Heart left ventricle (tissue), 16 donors: ENCODE measurements around the gene SMURF1. TPM values are rescaled to one million over a fixed set of nuclear protein-coding genes. Genes with fewer than 3 reads are reported as not detected.

ENCODE experiments used
- ATAC-seq, 4 donors: fragments of 200-7000 bp; cut with Tn5 transposase; one replicate each; pipeline ENCODE4 v1.9.1; 2020 to 2022; ENCODE audit warnings: moderate library complexity in 4 of 4, mild to moderate bottlenecking in 3 of 4, moderate number of reproducible peaks in 1 of 4
- DNase-seq, 5 donors: peaks; one replicate each; pipeline ENCODE4 v3.0.0-alpha.2; 2020
- H3K27ac ChIP-seq, 12 donors: fragments of 200-600 bp; sonication (generic) in 4 of 12; one replicate each; pipeline versions ENCODE4 v1.5.0 to v1.8.0; 2016 to 2022; ENCODE audit warnings: mild to moderate bottlenecking in 2 of 12
- H3K27me3 ChIP-seq, 9 donors: fragments of 200-600 bp; sonication (generic) in 2 of 9; one replicate each; pipeline versions ENCODE4 v1.5.1 to v1.8.0; 2016 to 2022; ENCODE audit warnings: mild to moderate bottlenecking in 3 of 9
- H3K36me3 ChIP-seq, 9 donors: fragments of 200-600 bp; sonication (generic) in 2 of 9; one replicate each; pipeline versions ENCODE4 v1.5.0 to v1.8.0; 2018 to 2022; ENCODE audit warnings: mild to moderate bottlenecking in 2 of 9
- H3K4me1 ChIP-seq, 12 donors: fragments of 200-600 bp; sonication (generic) in 4 of 12; one replicate each; pipeline versions ENCODE4 v1.5.0 to v1.8.0; 2016 to 2022; ENCODE audit warnings: mild to moderate bottlenecking in 3 of 12
- H3K4me3 ChIP-seq, 12 donors: fragments of 200-600 bp; sonication (generic) in 4 of 12; one replicate each; pipeline versions ENCODE4 v1.5.0 to v1.8.0; 2017 to 2022; ENCODE audit warnings: mild to moderate bottlenecking in 9 of 12, moderate library complexity in 4 of 12
- H3K9me3 ChIP-seq, 12 donors: fragments of 200-600 bp; sonication (generic) in 4 of 12; one replicate each; pipeline versions ENCODE4 v1.5.0 to v1.8.0; 2016 to 2022; ENCODE audit warnings: mild to moderate bottlenecking in 1 of 12
- POLR2A ChIP-seq, 2 donors: fragments of 450-650 bp; IDR thresholded peaks; one replicate each; pipeline ENCODE4 v1.6.1; 2017; ENCODE audit warnings: antibody characterized with exemption in 2 of 2, mild to moderate bottlenecking in 2 of 2, moderate library complexity in 2 of 2
- WGBS, 4 donors: extraction: QIAGEN DNeasy Blood & Tissue Kit in 2 of 4; methylation state at CpG; one replicate each; pipeline versions ENCODE4 v1.1.5 to v1.1.7; 2013 to 2018; 5-methylcytosine and 5-hydroxymethylcytosine counted together
- intact Hi-C, 10 donors: fragments of 100-400 bp; cut with DNase I; formaldehyde crosslinking; loops; one replicate each; pipeline versions ENCODE4 v1.11.1 to v1.14.2; 2022
- polyA plus RNA-seq, 2 donors: library from polyadenylated mRNA; stranded (reverse); fragments of 200-250 nt; gene quantifications; one replicate each; pipeline ENCODE4 v1.2.3, GENCODE V29; 2013
- total RNA-seq, 9 donors: library from RNA; depleted of rRNA in 2 of 9; stranded (reverse); fragments of >200 nt in 2 of 9; fragmentation: NEBNext Ultra II Directional in 3 of 9; extraction: Animal tissue kit (Norgen Biotek cat#: 25700) in 3 of 9; gene quantifications; one replicate each; pipeline versions ENCODE4 v1.1.0 to v1.2.4, GENCODE V29; 2016 to 2023
- TF ChIP-seq, protein P1 (sequence below), 12 donors: fragments of 200-600 bp; sonication (generic) in 4 of 12; IDR thresholded peaks; one replicate each; pipeline versions ENCODE4 v1.5.0 to v1.8.0; 2018 to 2022; ENCODE audit warnings: antibody characterized with exemption in 12 of 12, mild to moderate bottlenecking in 5 of 12
- donor health status: ischemic (EF 13 %, LVEDD 7.1; RV severe dilation, severe dysfunction).
- donor health status: healthy with polysubstance abuse.
- donor health status: DM: no; HTN: yes; CAD: no.
- donor health status: DM: no; HTN: no; CAD: no.
- donor health status: ischemic (EF 25% LVEDD 6.9; RV normal size, moderate dysfunction).
- donor health status: ischemic (EF 25% LVEDD 5.7; RV mildly dilated, moderate dysfunction).
- donor health status: healthy.
- donor health status: DM: yes; HTN: yes; CAD: no.
- donor health status: ischemic (EF 35%, LVEDD 5.7; RV mildly dilated, moderate dysfunction).
- donor health status: nonischemic (EF 11% LVEDD 7.7; RV severe dilation, severe dysfunction).
- donor health status: DM: yes; HTN: yes; CAD: no.
- donor health status: PGD.
- donor health status: ischemic (EF 29% LVEDD 5.4; RV normal size, mild dysfunction).
- donor health status: nonischemic (EF 23%, LVEDD 6.1; RV moderate dilation, normal function).

SMURF1 gene
- total and polyA plus RNA-seq, 11 donors = 3.5 to 15.4 (median 12.4) TPM

DNA sequence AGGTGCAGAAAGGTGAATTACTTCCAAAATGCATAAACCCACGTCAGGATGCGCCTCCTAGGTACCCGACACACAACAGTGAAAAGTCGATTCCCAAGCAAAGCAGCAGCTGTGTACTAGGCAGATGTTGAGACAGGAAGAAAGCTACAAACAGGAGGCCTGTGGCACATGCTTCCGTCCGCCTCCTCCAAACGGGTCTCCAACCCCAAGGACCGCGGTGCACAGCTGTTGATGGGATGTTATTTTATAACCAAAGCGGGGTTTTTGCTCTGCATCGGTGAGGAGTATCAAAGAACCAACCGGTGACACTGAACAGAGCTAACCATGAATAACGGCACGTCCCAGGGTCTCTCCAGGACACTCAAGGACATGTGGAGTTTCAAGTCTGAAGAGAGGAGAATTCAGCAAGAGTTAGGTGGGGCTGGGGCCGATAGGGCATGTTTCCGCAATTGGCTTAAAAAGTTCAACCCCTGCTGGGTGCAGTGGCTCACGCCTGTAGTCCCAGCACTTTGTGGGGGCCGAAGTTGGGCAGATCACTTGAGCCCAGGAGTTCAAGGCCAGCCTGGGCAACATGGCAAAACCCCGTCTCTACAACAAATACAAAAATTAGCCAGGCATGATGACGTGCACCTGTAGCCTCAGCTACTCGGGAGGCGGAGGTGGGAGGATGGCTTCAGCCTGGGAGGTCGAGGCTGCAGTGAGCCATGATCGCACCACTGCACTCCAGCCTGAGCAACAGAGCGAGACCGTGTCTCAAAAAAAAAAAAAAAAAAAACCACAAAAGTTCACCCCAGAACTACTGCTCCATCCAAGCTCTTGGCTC, 108.0 kb downstream of the SMURF1 start:
- Histone ChIP-seq H3K4me1 (peaks cover 0 to 28% (median 7%) of the 10 kb centered on the region in 12 donors), H3K36me3 (peaks cover 0 to 100% (median 98%) of the 10 kb centered on the region in 9 donors), H3K9me3 (no peaks in the 10 kb centered on the region), H3K27me3 (no peaks in the 10 kb centered on the region), H3K4me3 (no peak overlapping the region), H3K27ac (peak overlapping the region in 1 of 12 donors; percentile 19)
- ATAC-seq (no peak), DNase-seq (no peak)
- intact Hi-C loops = loop anchor here in 2 of 10 donors (2.0 to 10.0 kb wide), 2 partner anchors 277 to 379 kb away; no protein-coding TSS in a partner anchor
- WGBS, 4 donors = 89 to 91% (median 89%) methylated on average over 26 of the region's 26 CpGs
- TF ChIP-seq POLR2A (IDR thresholded peaks at IDR 0.05) = no peak
- TF ChIP-seq, protein P1, sequence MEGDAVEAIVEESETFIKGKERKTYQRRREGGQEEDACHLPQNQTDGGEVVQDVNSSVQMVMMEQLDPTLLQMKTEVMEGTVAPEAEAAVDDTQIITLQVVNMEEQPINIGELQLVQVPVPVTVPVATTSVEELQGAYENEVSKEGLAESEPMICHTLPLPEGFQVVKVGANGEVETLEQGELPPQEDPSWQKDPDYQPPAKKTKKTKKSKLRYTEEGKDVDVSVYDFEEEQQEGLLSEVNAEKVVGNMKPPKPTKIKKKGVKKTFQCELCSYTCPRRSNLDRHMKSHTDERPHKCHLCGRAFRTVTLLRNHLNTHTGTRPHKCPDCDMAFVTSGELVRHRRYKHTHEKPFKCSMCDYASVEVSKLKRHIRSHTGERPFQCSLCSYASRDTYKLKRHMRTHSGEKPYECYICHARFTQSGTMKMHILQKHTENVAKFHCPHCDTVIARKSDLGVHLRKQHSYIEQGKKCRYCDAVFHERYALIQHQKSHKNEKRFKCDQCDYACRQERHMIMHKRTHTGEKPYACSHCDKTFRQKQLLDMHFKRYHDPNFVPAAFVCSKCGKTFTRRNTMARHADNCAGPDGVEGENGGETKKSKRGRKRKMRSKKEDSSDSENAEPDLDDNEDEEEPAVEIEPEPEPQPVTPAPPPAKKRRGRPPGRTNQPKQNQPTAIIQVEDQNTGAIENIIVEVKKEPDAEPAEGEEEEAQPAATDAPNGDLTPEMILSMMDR (IDR thresholded peaks at IDR 0.05) = no peak

DNA sequence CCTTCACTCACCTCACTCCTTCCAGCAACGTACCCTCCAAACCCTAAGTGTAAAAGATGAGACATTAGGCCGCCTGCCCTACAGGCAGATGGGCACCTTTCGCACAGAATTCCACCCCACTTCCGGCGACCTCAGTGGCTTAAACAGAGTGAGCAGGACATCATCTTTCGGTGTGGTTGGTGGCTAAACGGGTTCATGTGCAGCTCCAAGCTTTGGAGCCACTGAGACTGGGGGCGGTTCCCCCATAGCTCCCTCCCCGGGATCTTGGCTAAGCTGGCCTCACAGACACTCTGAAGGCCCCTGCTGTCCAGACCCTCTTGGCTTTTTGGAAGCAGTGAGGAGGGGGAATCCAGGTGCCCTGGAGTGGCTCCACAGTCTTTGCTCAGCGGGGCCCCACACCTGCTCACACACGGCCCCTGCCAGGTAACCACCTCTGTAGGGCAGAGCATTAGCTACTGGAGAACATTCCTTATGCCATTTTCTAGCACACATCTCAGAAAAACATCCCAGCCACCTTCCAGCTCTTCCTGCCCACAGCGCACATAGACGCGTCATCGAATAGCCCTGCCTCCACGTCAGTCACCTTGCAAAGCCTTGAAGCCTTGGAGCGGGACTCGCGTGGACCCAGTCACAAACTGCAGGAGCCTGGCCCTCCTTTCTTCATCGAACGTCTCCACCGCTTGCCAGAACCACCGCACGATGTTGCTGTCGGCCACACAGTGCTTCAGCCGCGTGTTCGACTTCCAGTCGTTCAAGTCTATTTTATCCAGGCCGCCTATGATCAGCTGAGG, 108.8 kb downstream of the SMURF1 start:
- H3K4me1 ChIP-seq = peaks cover 0 to 28% (median 6%) of the 10 kb centered on the region in 12 donors
- H3K36me3 ChIP-seq = peaks cover 0 to 100% (median 98%) of the 10 kb centered on the region in 9 donors
- no peak overlapping the region for H3K4me3 ChIP-seq
- no peak overlapping the region for H3K27ac ChIP-seq
- intact Hi-C loops = loop anchor here in 2 of 10 donors (2.0 to 10.0 kb wide), 2 partner anchors 278 to 380 kb away; no protein-coding TSS in a partner anchor
- 91 to 94% (median 93%) methylated on average over 27 to 30 of the region's 30 CpGs for WGBS, 4 donors
- ATAC-seq (no peak), DNase-seq (no peak)
- H3K27me3 ChIP-seq = no peaks in the 10 kb centered on the region
- no peak for TF ChIP-seq POLR2A (IDR thresholded peaks at IDR 0.05)
- TF ChIP-seq, protein P1 (IDR thresholded peaks at IDR 0.05) = no peak
- H3K9me3 ChIP-seq = peaks cover 0 to 2% (median 0%) of the 10 kb centered on the region in 12 donors

DNA sequence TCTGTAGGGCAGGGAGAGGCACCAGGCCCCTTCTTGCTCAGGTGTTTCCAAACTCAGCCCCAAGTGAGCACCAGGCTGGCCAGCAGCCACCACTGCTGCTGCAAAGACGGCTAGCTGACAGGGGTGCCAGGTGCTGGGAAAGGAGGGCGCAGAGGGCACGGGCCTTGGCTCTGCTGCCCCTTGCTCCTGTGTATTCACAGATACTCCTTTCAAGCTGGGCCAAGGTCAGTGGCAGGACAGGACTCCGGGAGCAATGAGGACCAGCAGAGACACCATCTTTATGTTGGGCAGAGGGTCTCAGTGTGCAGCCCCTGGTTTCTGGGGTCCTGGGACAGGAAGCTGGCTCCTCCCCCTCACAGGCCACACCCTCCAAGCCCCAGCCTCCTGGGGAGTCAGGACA, 110.1 kb downstream of the SMURF1 start:
- TF ChIP-seq, protein P1 (IDR thresholded peaks at IDR 0.05) = no peak
- peaks cover 0 to 5% (median 0%) of the 10 kb centered on the region in 12 donors for H3K9me3 ChIP-seq
- no peak for ATAC-seq
- 50 to 78% (median 71%) methylated on average over 1 to 4 of the region's 4 CpGs for WGBS, 4 donors
- H3K4me1 ChIP-seq = peaks cover 0 to 41% (median 12%) of the 10 kb centered on the region in 12 donors
- intact Hi-C loops = loop anchor here in 2 of 10 donors (2.0 to 10.0 kb wide), 2 partner anchors 279 to 381 kb away; no protein-coding TSS in a partner anchor
- peak overlapping the region in 2 of 12 donors; percentile 2 to 14 for H3K27ac ChIP-seq
- no peak for DNase-seq
- peaks cover 0 to 100% (median 96%) of the 10 kb centered on the region in 9 donors for H3K36me3 ChIP-seq
- H3K4me3 ChIP-seq = no peak overlapping the region
- H3K27me3 ChIP-seq = no peaks in the 10 kb centered on the region
